Gastroesophageal sphincter (tissue), 4 donors: ENCODE measurements around the gene TMEM191C. TPM values are rescaled to one million over a fixed set of nuclear protein-coding genes. Genes with fewer than 3 reads are reported as not detected.
"Not testable (repeated sequence)": the region's sequence is repeated elsewhere in the genome, so short reads cannot be mapped to it uniquely, and the experiment has no call there.

Experiments
- ATAC-seq: fragments of 150-250 bp; one replicate; pipeline ENCODE4 v1.9.1; 2016; ENCODE audit warnings: mild to moderate bottlenecking, moderate library complexity
- H3K27ac ChIP-seq, 4 donors: fragments of 200-600 bp; sonication (generic) in 3 of 4; 1 replicate in 3 of 4; 2 replicates in 1 of 4; pipeline ENCODE4 v1.5.1; 2016 to 2019
- H3K27me3 ChIP-seq: fragments of 200-600 bp; sonication (generic); one replicate; pipeline ENCODE4 v1.5.1; 2019
- H3K36me3 ChIP-seq, 2 donors: fragments of 200-600 bp; sonication (generic); one replicate each; pipeline ENCODE4 v1.5.1; 2019; ENCODE audit warnings: control low read depth in 1 of 2
- H3K4me1 ChIP-seq, 3 donors: fragments of 200-600 bp; sonication (generic); 1 replicate in 2 of 3; 2 replicates in 1 of 3; pipeline ENCODE4 v1.5.1; 2016 to 2019; ENCODE audit warnings: control low read depth in 2 of 3
- H3K4me3 ChIP-seq, 2 donors: fragments of 200-600 bp; sonication (generic); one replicate each; pipeline ENCODE4 v1.5.1; 2019; ENCODE audit warnings: mild to moderate bottlenecking in 1 of 2, moderate library complexity in 1 of 2
- H3K9me3 ChIP-seq, 3 donors: fragments of 200-600 bp; sonication (generic); one replicate each; pipeline ENCODE4 v1.5.1; 2017 to 2019; ENCODE audit warnings: control low read depth in 2 of 3
- CTCF ChIP-seq, 4 experiments: fragments of 200-600 bp in 2 of 4; fragments of 450-650 bp in 2 of 4; sonication (generic) in 1 of 4; IDR thresholded peaks; one replicate each; pipeline ENCODE4 v1.5.1; 2017 to 2019; ENCODE audit warnings: antibody characterized with exemption in 4 of 4, mild to moderate bottlenecking in 2 of 4, moderate library complexity in 2 of 4
- EP300 ChIP-seq: sonication (generic); formaldehyde crosslinking; IDR thresholded peaks from one replicate; pipeline ENCODE4 v1.6.1; 2017; ENCODE audit warnings: antibody characterized with exemption, mild to moderate bottlenecking
- POLR2A ChIP-seq, 2 donors: fragments of 450-650 bp; IDR thresholded peaks; one replicate each; pipeline ENCODE4 v1.6.1; 2017; ENCODE audit warnings: antibody characterized with exemption in 2 of 2, mild to moderate bottlenecking in 2 of 2, moderate library complexity in 1 of 2
- POLR2AphosphoS5 ChIP-seq: sonication (generic); formaldehyde crosslinking; IDR thresholded peaks from one replicate; pipeline ENCODE4 v1.6.1; 2017; ENCODE audit warnings: antibody characterized with exemption
- WGBS, 2 donors: methylation state at CpG; one replicate each; pipeline ENCODE4 v1.1.5; 2018; ENCODE audit warnings: low coverage in 1 of 2; 5-methylcytosine and 5-hydroxymethylcytosine counted together
- total RNA-seq, 4 donors: library from RNA; depleted of rRNA; stranded (reverse); fragments of >200 nt; gene quantifications; one replicate each; pipeline ENCODE4 v1.1.0, GENCODE V29; 2016

TMEM191C gene
- total RNA-seq, 4 donors from 2014 or later = 0.15 to 4.4 (median 0.27) TPM; not detected in 1

- H3K4me1 ChIP-seq = peaks cover 0 to 23% (median 0%) of the 10 kb centered on the region in 3 donors
- no CpG with 5 or more reads among the region's 6 CpGs for WGBS, 2 donors
- H3K27ac ChIP-seq, ATAC-seq, H3K9me3 ChIP-seq, H3K27me3 ChIP-seq, H3K4me3 ChIP-seq: not testable (repeated sequence)
- peaks cover 0 to 32% of the 10 kb centered on the region in 2 donors for H3K36me3 ChIP-seq
These were observed 26.0 kb upstream of the TMEM191C start for GRCh38 chr22:21441170-21441569.

- ATAC-seq = peak; percentile 24
- not testable (repeated sequence) for H3K9me3 ChIP-seq, H3K4me3 ChIP-seq, H3K27me3 ChIP-seq, H3K27ac ChIP-seq
- WGBS, 2 donors = no CpG with 5 or more reads among the region's 9 CpGs
- H3K36me3 ChIP-seq = peaks cover 0 to 42% of the 10 kb centered on the region in 2 donors
- peaks cover 0 to 20% (median 0%) of the 10 kb centered on the region in 3 donors for H3K4me1 ChIP-seq
These were observed 25.1 kb upstream of the TMEM191C start for GRCh38 chr22:21442123-21442522.

- H3K36me3 ChIP-seq = peaks cover 0 to 47% of the 10 kb centered on the region in 2 donors
- H3K9me3 ChIP-seq, H3K27me3 ChIP-seq, H3K27ac ChIP-seq, ATAC-seq, H3K4me3 ChIP-seq: not testable (repeated sequence)
- peaks cover 0 to 20% (median 0%) of the 10 kb centered on the region in 3 donors for H3K4me1 ChIP-seq
- no CpG with 5 or more reads among the region's 15 CpGs for WGBS, 2 donors
These were observed 24.5 kb upstream of the TMEM191C start for GRCh38 chr22:21442646-21443045.

GRCh38 chr22:21443057-21443734 is 24.0 kb upstream of the TMEM191C start:
- H3K9me3 ChIP-seq = no peaks in the 10 kb centered on the region
- no peaks in the 10 kb centered on the region for H3K27me3 ChIP-seq
- H3K36me3 ChIP-seq = peaks cover 0 to 52% of the 10 kb centered on the region in 2 donors
- no peak overlapping the region for H3K27ac ChIP-seq
- peaks cover 0 to 20% (median 0%) of the 10 kb centered on the region in 3 donors for H3K4me1 ChIP-seq
- TF ChIP-seq EP300 (no peak), CTCF (IDR thresholded peaks at IDR 0.05) (no peak), POLR2A (IDR thresholded peaks at IDR 0.05) (no peak), POLR2AphosphoS5 (no peak)
- no peak overlapping the region for H3K4me3 ChIP-seq
- ATAC-seq = no peak
- 88% methylated on average over 8 of the region's 13 CpGs; no CpG with 5 or more reads in 1 of the 2 donors for WGBS, 2 donors

GRCh38 chr22:21443735-21444421 is 23.3 kb upstream of the TMEM191C start:
- 78 to 87% methylated on average over 6 to 7 of the region's 16 CpGs for WGBS, 2 donors
- no peak overlapping the region for H3K27ac ChIP-seq
- ATAC-seq = no peak
- H3K4me3 ChIP-seq = no peak overlapping the region
- H3K36me3 ChIP-seq = peaks cover 0 to 53% of the 10 kb centered on the region in 2 donors
- H3K27me3 ChIP-seq = no peaks in the 10 kb centered on the region
- H3K4me1 ChIP-seq = peaks cover 0 to 20% (median 0%) of the 10 kb centered on the region in 3 donors
- no peak for TF ChIP-seq POLR2AphosphoS5
- no peak for TF ChIP-seq EP300
- H3K9me3 ChIP-seq = no peaks in the 10 kb centered on the region

- Histone ChIP-seq H3K4me3 (no peak overlapping the region), H3K27me3 (no peaks in the 10 kb centered on the region), H3K9me3 (no peaks in the 10 kb centered on the region), H3K27ac (no peak overlapping the region), H3K36me3 (peaks cover 0 to 53% of the 10 kb centered on the region in 2 donors), H3K4me1 (peaks cover 0 to 20% (median 0%) of the 10 kb centered on the region in 3 donors)
- ATAC-seq = no peak
- no peak for TF ChIP-seq POLR2A (IDR thresholded peaks at IDR 0.05)
- no peak for TF ChIP-seq EP300
- TF ChIP-seq POLR2AphosphoS5 = no peak
- TF ChIP-seq CTCF (IDR thresholded peaks at IDR 0.05) = no peak
- WGBS, 2 donors = 84% methylated on average over 5 of the region's 35 CpGs; no CpG with 5 or more reads in 1 of the 2 donors
These were observed 22.3 kb upstream of the TMEM191C start for GRCh38 chr22:21444701-21445436.
